ENCODE data around the gene CDC42SE1.

The CDC42SE1 gene

DNA sequence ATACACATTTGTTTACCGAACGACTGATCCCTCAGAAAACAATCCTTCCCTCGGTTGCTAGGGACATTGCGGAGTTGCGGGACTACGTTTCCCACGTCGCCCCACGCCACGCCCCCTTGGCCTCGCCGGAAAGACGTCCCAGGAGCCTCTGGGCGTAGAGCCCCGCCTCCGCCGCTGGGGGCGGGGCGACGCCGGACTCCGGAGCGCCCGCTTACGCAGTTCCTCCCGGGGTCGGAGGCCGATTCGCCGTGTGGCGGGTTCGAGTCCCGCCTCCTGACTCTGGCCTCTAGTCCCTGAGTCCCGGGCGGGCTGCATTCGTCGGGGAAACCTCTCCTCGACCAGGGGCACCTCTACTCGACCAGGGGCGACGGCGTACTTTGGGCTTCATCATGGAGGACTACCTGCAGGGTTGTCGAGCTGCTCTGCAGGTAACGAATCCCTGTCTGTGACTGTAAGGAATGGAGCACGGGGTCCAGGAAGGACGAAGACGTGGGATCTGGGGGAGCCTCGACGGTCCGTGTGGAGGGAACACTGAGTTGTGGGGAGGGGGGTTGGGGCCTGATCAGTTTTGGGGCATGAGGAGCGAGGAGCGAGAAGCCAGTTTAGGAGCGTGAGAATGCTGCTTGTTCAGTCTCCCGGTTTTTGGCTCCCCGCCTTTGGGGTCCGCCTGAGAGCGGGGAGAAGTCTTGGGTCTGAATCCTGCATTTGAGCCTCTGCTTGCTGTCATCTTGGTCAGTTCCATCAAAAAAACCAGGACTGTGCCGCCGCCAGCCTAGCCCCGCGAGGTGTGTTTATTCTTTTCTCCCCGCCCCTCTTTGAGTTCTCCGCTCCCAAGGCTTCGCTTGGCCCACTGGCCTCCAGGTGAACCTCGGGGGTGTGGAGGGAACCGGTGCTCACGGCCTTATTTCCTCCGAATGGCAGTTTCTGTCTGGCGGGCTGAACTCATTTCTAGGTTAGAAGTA lies 50.9 kb downstream of the CDC42SE1 start, which contains the start of gene PRUNE1:
Gene PRUNE1 (plus strand): TSS at position 206 of the 962 bp plus-strand sequence. CDS start 184 bp downstream, at position 390.
- peak; percentile 98 for DNase-seq

DNA sequence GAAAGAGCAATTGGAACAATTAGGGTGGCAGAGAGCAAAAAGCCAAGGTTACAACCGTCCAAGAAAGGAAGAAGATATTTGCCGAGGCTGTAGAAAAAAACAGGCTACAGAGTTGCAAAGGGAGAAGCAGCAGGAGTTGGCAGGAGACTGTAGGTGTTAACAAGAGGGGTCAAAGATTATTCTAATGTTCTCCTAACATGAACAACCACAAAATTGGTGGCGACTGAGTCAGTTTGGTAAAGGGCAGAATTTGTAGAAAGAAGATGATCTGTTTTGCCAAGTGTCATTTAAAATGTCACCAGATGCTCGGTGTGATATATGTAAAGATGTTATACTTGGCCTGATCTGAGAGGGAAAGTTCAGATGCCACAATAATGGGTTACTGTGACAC lies 51.6 kb downstream of the CDC42SE1 start:
- no peak for DNase-seq

DNA sequence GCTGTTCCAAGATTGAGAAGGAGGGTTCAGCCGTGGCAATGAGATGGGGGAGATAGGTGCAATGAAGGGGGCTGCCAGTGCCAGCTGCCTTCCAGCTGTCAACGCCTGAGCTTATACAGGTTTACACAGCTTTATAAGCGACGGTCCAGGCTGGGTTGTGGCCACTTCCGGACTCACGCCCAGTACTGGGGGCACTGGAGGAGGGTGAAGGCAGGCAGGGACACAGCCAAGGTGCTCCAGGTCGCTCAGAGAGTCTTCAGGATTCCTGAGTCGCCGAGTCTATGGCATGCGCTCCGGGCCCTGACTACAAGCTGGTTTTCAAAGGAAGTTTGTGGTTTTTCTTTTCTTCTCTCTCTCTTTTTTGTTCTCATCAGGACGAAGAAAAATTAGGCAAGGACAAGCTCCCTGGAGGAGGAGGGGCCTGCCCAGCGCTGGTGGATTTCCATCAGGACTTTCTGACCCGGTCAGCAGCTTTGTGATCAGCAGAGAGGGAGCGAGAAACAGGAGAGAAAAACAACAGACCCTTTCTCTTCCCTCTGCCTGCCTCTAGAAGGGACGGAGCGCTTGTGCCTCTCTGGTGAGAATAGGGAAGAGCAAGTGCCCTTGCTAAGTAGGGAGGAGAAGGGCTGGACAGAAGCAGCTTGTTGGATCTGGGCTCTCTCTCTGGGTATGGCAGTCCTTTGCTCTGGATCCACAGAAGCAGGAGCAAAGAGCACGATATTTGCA lies 52.9 kb downstream of the CDC42SE1 start, which contains the start of gene MINDY1:
Gene MINDY1 (minus strand): TSS at position 576 of the 726 bp plus-strand sequence. CDS start 4,285 bp downstream, outside the sequence.
- peak; percentile 76 for DNase-seq

DNA sequence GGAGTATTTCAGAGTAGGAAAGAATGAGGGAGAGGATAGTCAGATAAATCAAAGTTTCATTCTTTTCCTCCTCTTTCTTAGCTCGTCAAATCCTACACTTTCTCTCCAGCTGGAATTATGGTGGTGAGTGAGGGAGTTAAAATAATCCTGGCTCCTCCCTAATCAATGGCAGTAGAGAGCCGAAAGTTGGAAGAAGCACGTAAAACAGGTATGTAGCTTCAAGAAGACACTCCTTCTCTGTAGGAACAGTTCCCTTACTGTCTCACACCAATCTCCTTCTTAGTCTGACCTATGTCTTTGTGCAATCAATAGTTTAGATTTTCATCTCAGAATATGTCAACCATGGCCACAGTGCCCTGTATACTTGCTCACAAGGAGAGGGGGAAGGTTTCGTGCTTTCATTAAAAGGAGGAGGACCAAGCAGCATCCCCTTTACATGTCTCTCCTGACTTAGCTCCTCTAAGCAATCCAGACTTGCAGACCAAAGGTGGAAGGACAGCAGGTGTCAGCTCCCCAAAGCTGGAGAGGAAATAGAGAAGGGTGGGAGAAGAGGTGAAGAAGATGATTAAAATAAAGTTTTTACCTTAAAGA lies 53.6 kb downstream of the CDC42SE1 start:
- no peak for DNase-seq

DNA sequence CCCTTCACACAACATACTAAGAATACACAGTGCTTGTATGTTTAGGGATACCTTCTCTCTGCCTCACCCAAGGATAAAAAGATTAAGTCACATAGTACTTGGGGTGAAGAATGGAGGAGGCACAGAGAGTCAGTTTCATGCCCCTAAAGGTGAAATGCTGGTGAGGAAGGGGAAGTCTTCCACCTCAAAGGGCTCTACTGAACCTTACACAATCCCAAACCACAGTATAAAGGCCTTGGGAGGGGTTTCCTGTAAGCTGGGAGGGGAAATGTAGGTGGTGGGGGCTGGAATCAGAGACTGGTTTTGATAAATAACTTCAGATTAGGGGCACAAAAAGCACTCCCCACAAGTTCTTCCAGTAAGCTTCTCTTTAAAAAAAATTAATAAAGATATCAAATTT lies 56.2 kb downstream of the CDC42SE1 start:
- no peak for DNase-seq

- DNase-seq, result no peak
Measured at GRCh38 chr1:151002611-151003010, 56.8 kb downstream of the CDC42SE1 start.

GRCh38 chr1:151002051-151002450 lies 57.4 kb downstream of the CDC42SE1 start:
- no peak for DNase-seq

DNA sequence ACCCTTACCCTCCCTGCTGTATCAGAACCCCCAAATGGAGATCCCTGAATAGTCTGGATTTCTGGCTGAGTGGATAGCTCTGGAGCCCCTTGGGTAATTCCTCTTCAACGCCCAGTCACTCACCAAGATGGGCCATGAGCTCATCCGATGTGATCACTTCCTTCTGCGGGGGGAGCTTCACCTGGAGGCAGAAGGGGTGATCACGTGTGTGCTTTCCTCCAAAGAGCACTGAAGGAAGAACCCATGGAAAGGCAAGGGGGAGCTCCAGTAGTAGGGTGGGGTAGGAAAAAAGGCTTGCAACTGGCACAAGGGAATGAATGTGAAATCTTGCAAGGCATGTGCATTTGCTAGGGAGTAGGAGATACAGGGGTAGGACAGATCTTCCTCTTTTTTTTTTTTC lies 57.8 kb downstream of the CDC42SE1 start:
- DNase-seq, result peak; percentile 76
